Karpas-422 (cell line): ENCODE data around the gene ITPRID1. TPM values are rescaled to one million over a fixed set of nuclear protein-coding genes. Genes with fewer than 3 reads are reported as not detected.

Experiments used
- DNase-seq: peaks from one replicate; pipeline ENCODE4 v3.0.0-alpha.2; 2015
- H2AFZ ChIP-seq: fragments of 200-600 bp; sonication (generic); 2 replicates; pipeline ENCODE4 v1.6.1; 2014; ENCODE audit warnings: antibody characterized with exemption, low read length, mixed read lengths
- H3K27ac ChIP-seq: fragments of 200-600 bp; sonication (generic); 2 replicates; pipeline ENCODE4 v1.5.1; 2014; ENCODE audit warnings: mild to moderate bottlenecking, low read length, moderate library complexity
- H3K27me3 ChIP-seq: fragments of 200-600 bp; sonication (generic); 2 replicates; pipeline ENCODE4 v1.6.1; 2014; ENCODE audit warnings: low read length, mixed read lengths
- H3K36me3 ChIP-seq: fragments of 200-600 bp; sonication (generic); 2 replicates; pipeline ENCODE4 v1.6.1; 2014; ENCODE audit warnings: low read length, mixed read lengths; ENCODE audit not compliant: insufficient read depth
- H3K4me1 ChIP-seq: fragments of 200-600 bp; sonication (generic); 2 replicates; pipeline ENCODE4 v1.6.1; 2014; ENCODE audit warnings: mild to moderate bottlenecking, low read length, mixed read lengths
- H3K4me2 ChIP-seq: fragments of 200-600 bp; sonication (generic); 2 replicates; pipeline ENCODE4 v1.6.1; 2014; ENCODE audit warnings: low read length, low read depth, mild to moderate bottlenecking; ENCODE audit not compliant: poor library complexity, severe bottlenecking
- H3K4me3 ChIP-seq: fragments of 200-600 bp; sonication (generic); 2 replicates; pipeline ENCODE4 v1.5.1; 2014; ENCODE audit warnings: mild to moderate bottlenecking, antibody characterized with exemption, low read length, mixed read lengths
- H3K79me2 ChIP-seq: fragments of 200-600 bp; sonication (generic); 2 replicates; pipeline ENCODE4 v1.6.1; 2014; ENCODE audit warnings: mild to moderate bottlenecking, low read length, mixed read lengths
- H3K9ac ChIP-seq: fragments of 200-600 bp; sonication (generic); 2 replicates; pipeline ENCODE4 v1.6.0; 2014; ENCODE audit warnings: low read length
- H3K9me2 ChIP-seq: fragments of 200-600 bp; sonication (generic), shearing (Covaris generic); replicated peaks from 2 replicates; pipeline ENCODE4 v1.6.0; 2014; ENCODE audit warnings: mild to moderate bottlenecking, low read length, moderate library complexity; ENCODE audit not compliant: insufficient read depth
- H3K9me3 ChIP-seq: fragments of 300-700, 200-600 bp; sonication (generic); 2 replicates; pipeline ENCODE4 v1.6.1; 2014; ENCODE audit warnings: low read length, mixed read lengths
- H4K20me1 ChIP-seq: fragments of 200-600 bp; sonication (generic); 2 replicates; pipeline ENCODE4 v1.6.1; 2014; ENCODE audit warnings: mild to moderate bottlenecking, antibody characterized with exemption, low read length, low read depth; ENCODE audit not compliant: insufficient read depth
- total RNA-seq: library from RNA; depleted of rRNA; stranded (reverse); fragments of >200 nt; shearing (Covaris generic); gene quantifications from 2 replicates; pipeline ENCODE4 v1.2.3, GENCODE V29; 2014; ENCODE audit warnings: low replicate concordance

Gene ITPRID1
- total RNA-seq, 1 experiment from 2014 or later = not detected

DNA sequence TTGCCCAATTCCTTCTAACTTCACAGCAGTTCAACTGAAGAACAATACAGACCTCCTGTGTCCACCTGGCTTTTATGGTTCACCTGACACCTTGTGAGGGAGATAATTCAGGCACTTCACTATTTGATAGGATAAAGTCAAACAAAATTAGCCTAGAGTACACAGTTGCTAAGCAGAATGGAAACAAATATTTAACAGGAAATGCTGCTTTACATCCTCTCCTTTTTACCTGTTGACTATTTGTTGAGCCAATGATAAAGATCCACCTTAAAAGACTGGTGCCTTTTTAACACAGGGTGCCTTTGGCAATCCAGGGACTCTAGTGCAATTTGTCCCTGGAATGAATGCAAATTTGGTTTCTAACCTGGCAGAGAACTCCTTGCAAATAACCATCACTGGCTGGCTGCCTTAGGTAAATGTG lies 39.8 kb downstream of the ITPRID1 start:
- H3K27me3 ChIP-seq = no peaks in the 10 kb centered on the region
- H3K4me3 ChIP-seq = no peak overlapping the region
- no peak overlapping the region for H3K4me2 ChIP-seq
- no peaks in the 10 kb centered on the region for H3K9me2 ChIP-seq
- H3K4me1 ChIP-seq = no peaks in the 10 kb centered on the region
- no peaks in the 10 kb centered on the region for H3K9me3 ChIP-seq
- H3K9ac ChIP-seq = no peak overlapping the region
- H3K36me3 ChIP-seq = no peaks in the 10 kb centered on the region
- DNase-seq = no peak
- H3K79me2 ChIP-seq = no peaks in the 10 kb centered on the region
- H3K27ac ChIP-seq = no peak overlapping the region
- no peak overlapping the region for H2AFZ ChIP-seq
- no peaks in the 10 kb centered on the region for H4K20me1 ChIP-seq

DNA sequence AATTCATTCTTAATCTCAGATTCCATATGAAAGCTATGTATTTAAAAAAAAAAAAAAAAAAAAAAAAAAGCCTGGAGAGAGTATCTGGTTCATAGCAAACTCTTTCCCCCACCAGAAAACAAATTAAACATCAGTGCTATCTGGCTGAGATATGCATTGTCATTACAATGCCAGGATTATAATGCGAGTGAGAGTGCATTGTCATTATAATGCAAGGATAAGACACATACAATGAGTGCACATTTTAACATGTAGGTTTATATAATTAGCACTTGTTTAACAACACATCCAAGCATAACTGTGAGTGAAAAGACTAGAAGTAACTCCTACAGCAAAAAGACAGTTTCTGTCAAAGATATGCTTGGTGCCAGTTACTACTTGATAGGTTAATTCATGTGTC lies 48.1 kb downstream of the ITPRID1 start:
- Histone ChIP-seq H3K27ac (no peak overlapping the region), H3K36me3 (no peaks in the 10 kb centered on the region), H3K4me1 (no peaks in the 10 kb centered on the region), H2AFZ (no peak overlapping the region), H3K4me3 (no peak overlapping the region), H3K79me2 (no peaks in the 10 kb centered on the region), H3K9ac (no peak overlapping the region), H3K9me3 (no peaks in the 10 kb centered on the region), H3K9me2 (no peaks in the 10 kb centered on the region), H4K20me1 (no peaks in the 10 kb centered on the region), H3K4me2 (no peak overlapping the region), H3K27me3 (no peaks in the 10 kb centered on the region)
- no peak for DNase-seq

DNA sequence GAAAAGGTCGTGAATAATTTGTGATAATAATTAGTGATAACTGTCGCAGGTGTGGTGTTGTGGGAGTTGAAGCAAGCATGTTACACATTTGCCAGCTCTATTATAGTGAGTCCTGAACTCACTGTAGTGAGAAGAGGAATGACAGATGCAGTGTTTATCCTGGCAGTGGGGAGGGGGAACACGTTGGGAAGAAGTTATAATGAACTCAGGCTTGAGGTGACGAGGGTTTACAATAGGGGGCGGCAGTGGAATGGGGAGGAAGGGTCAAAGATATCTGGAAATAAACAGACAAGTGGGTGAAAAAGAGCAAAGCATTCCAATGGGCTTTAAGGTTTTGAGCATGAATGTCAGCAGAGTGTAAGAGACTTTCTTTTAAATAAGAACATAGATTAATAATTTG lies 49.6 kb downstream of the ITPRID1 start:
- no peak overlapping the region for H3K27ac ChIP-seq
- H3K9ac ChIP-seq = no peak overlapping the region
- no peaks in the 10 kb centered on the region for H3K27me3 ChIP-seq

DNA sequence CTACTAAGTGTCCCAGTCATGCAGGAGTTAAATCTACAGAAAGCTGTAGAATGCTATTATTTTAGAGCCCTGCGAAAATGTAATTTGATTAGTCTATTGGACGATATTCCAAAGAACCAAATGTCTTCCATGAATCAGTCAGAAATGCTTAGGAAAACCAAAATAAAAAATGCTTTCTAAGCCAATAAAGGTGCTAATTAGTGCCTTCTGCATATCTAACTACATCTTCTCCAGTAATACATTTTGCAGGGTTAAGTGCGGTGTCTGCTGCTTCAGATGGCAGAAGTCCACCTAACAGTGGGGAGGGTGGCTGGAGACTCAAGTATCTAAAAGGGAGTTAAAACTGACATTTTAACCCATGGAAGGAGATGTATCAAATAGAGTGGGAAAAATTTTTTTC lies 50.1 kb downstream of the ITPRID1 start:
- H3K4me1 ChIP-seq = no peaks in the 10 kb centered on the region
- no peak overlapping the region for H3K4me2 ChIP-seq
- no peak overlapping the region for H3K4me3 ChIP-seq
- H3K36me3 ChIP-seq = no peaks in the 10 kb centered on the region
- no peaks in the 10 kb centered on the region for H3K79me2 ChIP-seq
- no peak overlapping the region for H3K27ac ChIP-seq
- H3K9ac ChIP-seq = no peak overlapping the region
- H3K9me2 ChIP-seq = no peaks in the 10 kb centered on the region
- no peaks in the 10 kb centered on the region for H3K27me3 ChIP-seq
- no peak for DNase-seq
- no peak overlapping the region for H2AFZ ChIP-seq
- no peaks in the 10 kb centered on the region for H4K20me1 ChIP-seq
- H3K9me3 ChIP-seq = no peaks in the 10 kb centered on the region

More for the DNA sequence above, 49.6 kb downstream of the ITPRID1 start:
- H3K4me2 ChIP-seq = no peak overlapping the region
- no peaks in the 10 kb centered on the region for H4K20me1 ChIP-seq
- no peaks in the 10 kb centered on the region for H3K4me1 ChIP-seq
- no peak for DNase-seq
- H3K79me2 ChIP-seq = no peaks in the 10 kb centered on the region
- H3K9me2 ChIP-seq = no peaks in the 10 kb centered on the region
- H3K9me3 ChIP-seq = no peaks in the 10 kb centered on the region
- H3K36me3 ChIP-seq = no peaks in the 10 kb centered on the region
- no peak overlapping the region for H2AFZ ChIP-seq
- H3K4me3 ChIP-seq = no peak overlapping the region

DNA sequence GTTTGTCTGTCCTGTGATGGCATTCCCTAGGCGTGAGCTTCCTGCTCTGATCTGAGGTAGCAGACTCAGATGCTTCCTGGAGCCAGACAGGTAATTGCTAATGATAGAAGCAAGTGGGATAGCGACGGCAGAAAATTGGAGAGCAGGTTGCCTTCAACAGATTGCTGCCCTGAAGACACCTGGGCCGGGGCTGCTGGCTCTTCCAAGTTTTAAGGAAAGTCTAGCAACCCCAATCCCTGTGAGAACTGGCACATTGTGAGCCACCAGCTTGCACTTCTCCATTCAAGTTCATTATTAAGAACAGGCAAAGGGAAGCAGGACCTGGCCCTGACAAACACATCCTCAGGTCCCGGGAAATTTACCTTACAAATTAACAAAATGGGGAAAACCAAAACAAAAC lies 50.8 kb downstream of the ITPRID1 start:
- H3K4me2 ChIP-seq = no peak overlapping the region
- H3K9ac ChIP-seq = no peak overlapping the region
- no peak overlapping the region for H2AFZ ChIP-seq
- no peaks in the 10 kb centered on the region for H4K20me1 ChIP-seq
- no peaks in the 10 kb centered on the region for H3K79me2 ChIP-seq
- no peaks in the 10 kb centered on the region for H3K27me3 ChIP-seq
- H3K9me3 ChIP-seq = no peaks in the 10 kb centered on the region
- DNase-seq = no peak
- no peaks in the 10 kb centered on the region for H3K4me1 ChIP-seq
- H3K4me3 ChIP-seq = no peak overlapping the region
- H3K36me3 ChIP-seq = no peaks in the 10 kb centered on the region
- no peaks in the 10 kb centered on the region for H3K9me2 ChIP-seq
- no peak overlapping the region for H3K27ac ChIP-seq

DNA sequence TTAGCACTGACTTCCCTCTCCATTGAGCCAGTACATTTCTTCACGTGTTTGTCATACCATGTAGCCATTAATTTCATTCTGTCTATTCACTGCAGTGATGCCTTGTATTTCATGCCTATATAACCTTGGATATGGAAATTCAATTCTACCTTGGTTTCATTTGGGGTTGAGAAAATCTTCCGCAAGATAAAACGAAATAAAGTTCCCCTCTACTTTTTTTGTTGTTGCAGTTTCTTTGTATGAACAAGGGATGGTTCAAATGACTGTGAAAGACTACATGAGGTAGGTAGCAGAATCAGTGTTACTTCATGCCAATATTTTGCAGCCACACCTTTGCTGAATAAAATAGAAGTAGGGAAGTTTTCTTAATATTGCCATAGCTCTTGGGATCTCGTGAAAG lies 55.6 kb downstream of the ITPRID1 start:
- Histone ChIP-seq H4K20me1 (no peaks in the 10 kb centered on the region), H3K9me2 (no peaks in the 10 kb centered on the region), H3K4me3 (no peak overlapping the region), H3K36me3 (no peaks in the 10 kb centered on the region), H3K27ac (no peak overlapping the region), H2AFZ (no peak overlapping the region), H3K79me2 (no peaks in the 10 kb centered on the region), H3K4me2 (no peak overlapping the region), H3K9ac (no peak overlapping the region), H3K27me3 (no peaks in the 10 kb centered on the region), H3K9me3 (no peaks in the 10 kb centered on the region), H3K4me1 (no peaks in the 10 kb centered on the region)
- DNase-seq = no peak

DNA sequence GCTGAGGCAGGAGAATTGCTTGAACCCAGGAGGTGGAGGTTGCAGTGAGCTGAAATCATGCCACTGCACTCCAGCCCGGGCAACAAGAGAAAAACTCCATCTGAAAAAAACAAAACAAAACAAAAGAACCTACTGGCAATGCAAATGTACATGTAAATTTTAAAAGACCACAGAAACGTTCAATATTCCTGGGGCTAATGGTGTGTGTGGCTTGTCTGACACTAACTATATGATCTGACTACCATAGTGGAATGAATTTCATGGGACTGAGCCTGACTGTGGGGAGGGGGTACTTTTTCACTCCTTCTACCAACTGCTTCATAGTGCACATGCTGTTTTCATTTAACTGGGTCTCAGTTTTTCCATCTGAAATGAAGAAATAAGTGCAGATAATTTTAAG lies 69.6 kb downstream of the ITPRID1 start:
- no peaks in the 10 kb centered on the region for H3K36me3 ChIP-seq
- H3K9me2 ChIP-seq = no peaks in the 10 kb centered on the region
- H3K9ac ChIP-seq = no peak overlapping the region
- no peak overlapping the region for H3K4me2 ChIP-seq
- H2AFZ ChIP-seq = no peak overlapping the region
- H4K20me1 ChIP-seq = no peaks in the 10 kb centered on the region
- no peaks in the 10 kb centered on the region for H3K9me3 ChIP-seq
- no peaks in the 10 kb centered on the region for H3K4me1 ChIP-seq
- no peak for DNase-seq
- no peaks in the 10 kb centered on the region for H3K27me3 ChIP-seq
- no peak overlapping the region for H3K4me3 ChIP-seq
- no peak overlapping the region for H3K27ac ChIP-seq
- no peaks in the 10 kb centered on the region for H3K79me2 ChIP-seq

DNA sequence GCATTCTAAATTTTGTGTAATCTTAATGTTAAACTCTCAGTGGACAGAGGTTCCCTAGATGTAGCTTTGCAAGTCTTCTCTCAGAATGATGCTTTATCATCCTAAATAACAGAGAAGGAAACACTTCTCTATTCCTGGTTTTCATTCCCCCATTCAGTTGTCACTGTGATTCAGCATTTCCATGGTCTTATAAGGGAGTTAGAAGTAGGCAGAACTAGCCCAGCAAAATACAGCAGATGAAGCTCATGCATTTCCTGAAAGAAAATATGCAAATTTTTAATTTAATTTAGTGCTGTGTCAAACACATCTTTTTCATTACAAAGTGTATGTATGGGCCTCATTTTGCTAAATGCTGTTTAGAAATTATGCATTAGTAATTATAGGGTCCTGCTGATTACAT lies 70.1 kb downstream of the ITPRID1 start:
- no peak overlapping the region for H3K9ac ChIP-seq
- H3K27me3 ChIP-seq = no peaks in the 10 kb centered on the region
- no peaks in the 10 kb centered on the region for H3K79me2 ChIP-seq
- no peak overlapping the region for H3K4me3 ChIP-seq
- no peak for DNase-seq
- H3K27ac ChIP-seq = no peak overlapping the region
- H3K4me1 ChIP-seq = no peaks in the 10 kb centered on the region
- H2AFZ ChIP-seq = no peak overlapping the region
- no peaks in the 10 kb centered on the region for H4K20me1 ChIP-seq
- H3K9me2 ChIP-seq = no peaks in the 10 kb centered on the region
- H3K9me3 ChIP-seq = no peaks in the 10 kb centered on the region
- H3K4me2 ChIP-seq = no peak overlapping the region
- H3K36me3 ChIP-seq = no peaks in the 10 kb centered on the region

DNA sequence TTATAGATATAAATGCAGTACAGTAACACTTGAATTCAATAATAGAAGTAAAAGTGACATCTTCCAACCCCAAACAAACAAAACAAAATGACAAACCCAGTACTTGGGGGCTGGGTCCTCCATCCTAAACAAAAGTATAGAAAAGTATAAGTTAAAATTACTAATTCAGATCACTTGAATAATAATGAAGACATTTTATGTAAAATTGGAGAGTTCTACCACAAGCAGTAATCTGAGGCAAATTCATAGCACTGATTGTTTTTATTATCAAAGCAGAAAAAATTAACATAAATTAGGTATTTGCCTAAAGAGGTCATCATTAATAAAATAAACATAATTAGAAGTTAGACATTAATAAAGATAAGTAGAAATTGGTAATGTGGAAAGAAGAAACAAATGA lies 81.5 kb downstream of the ITPRID1 start:
- DNase-seq = no peak
- H4K20me1 ChIP-seq = no peaks in the 10 kb centered on the region
- no peaks in the 10 kb centered on the region for H3K9me3 ChIP-seq
- H3K9me2 ChIP-seq = no peaks in the 10 kb centered on the region
- no peaks in the 10 kb centered on the region for H3K36me3 ChIP-seq
- no peaks in the 10 kb centered on the region for H3K79me2 ChIP-seq
- no peak overlapping the region for H3K4me3 ChIP-seq
- H3K27ac ChIP-seq = no peak overlapping the region
- no peaks in the 10 kb centered on the region for H3K4me1 ChIP-seq
- no peaks in the 10 kb centered on the region; the same call in 1 of the 2 replicates for H3K27me3 ChIP-seq
- no peak overlapping the region for H3K4me2 ChIP-seq
- H2AFZ ChIP-seq = no peak overlapping the region
- no peak overlapping the region for H3K9ac ChIP-seq
